HCT116 (cell line): Measurements from ENCODE around the gene CARMIL1. TPM values are rescaled to one million over a fixed set of nuclear protein-coding genes. Genes with fewer than 3 reads are reported as not detected.
A peak's percentile ranks its signal among the peaks of the same experiment; 100 is the strongest.

Source experiments
- ATAC-seq: fragments of 200-7000 bp; cut with Tn5 transposase; 2 replicates; pipeline ENCODE4 v1.9.1; 2020; ENCODE audit warnings: mild to moderate bottlenecking, moderate library complexity
- BruUV-seq: library from RNA; stranded (reverse); fragments of 400-500 nt; replicated peaks from 2 replicates; lab custom pipeline; 2021; lab: Mats Ljungman, UMichigan
- CTCF ChIA-PET: fragments of 300-600 bp; sonication (Branson Sonifier 250); formaldehyde crosslinking; loops from one replicate; lab custom pipeline; 2021; ENCODE audit warnings: antibody characterized with exemption; lab: Charles Lee
- POLR2A ChIA-PET: fragments of 300-600, 350-600 bp; sonication (Branson Sonifier 250); formaldehyde crosslinking; loops from one replicate; lab custom pipeline; 2021; ENCODE audit warnings: antibody characterized with exemption; lab: Charles Lee
- RAD21 ChIA-PET, 2 experiments: fragments of 300-600 bp; sonication (Branson Sonifier 250); formaldehyde crosslinking; loops; one replicate each; lab custom pipeline; 2023; ENCODE audit warnings: low total read pairs in 2 of 2; ENCODE audit not compliant: uncharacterized antibody in 2 of 2, unreplicated experiment in 2 of 2, low non-redundant PET in 1 of 2; lab: Charles Lee
- DNase-seq: peaks from one replicate; pipeline ENCODE4 v3.0.0-alpha.2; 2010; ENCODE audit warnings: low read depth, low spot score
- H2AFZ ChIP-seq: fragments of 200-600 bp; shearing (Covaris generic), sonication (generic); 2 replicates; pipeline ENCODE4 v1.6.1; 2017; ENCODE audit warnings: low read depth, mixed run types, mixed read lengths, antibody characterized with exemption, low read length; ENCODE audit not compliant: poor library complexity, severe bottlenecking
- H3K27ac ChIP-seq: 2 replicates; pipeline ENCODE4 v1.5.1; 2012; ENCODE audit warnings: low read depth, low read length
- H3K27me3 ChIP-seq: fragments of 200-600 bp; sonication (generic); 2 replicates; pipeline ENCODE4 v1.6.1; 2016; ENCODE audit warnings: mixed run types, low read length, mixed read lengths; ENCODE audit not compliant: insufficient read depth
- H3K36me3 ChIP-seq, 2 experiments: fragments of 200-500 bp in 1 of 2; fragments of 200-600 bp in 1 of 2; sonication (Bioruptor generic) in 1 of 2; sonication (generic) in 1 of 2; 2 replicates each; pipeline versions ENCODE4 v1.5.1 to v1.6.1; 2014 to 2016; ENCODE audit warnings: low read length in 2 of 2, inconsistent platforms in 1 of 2, mixed read lengths in 1 of 2, mixed run types in 1 of 2; ENCODE audit not compliant: insufficient read depth in 2 of 2, control insufficient read depth in 1 of 2
- H3K4me1 ChIP-seq, 2 experiments: fragments of 200-600 bp in 1 of 2; sonication (generic) in 1 of 2; 2 replicates each; pipeline versions ENCODE4 v1.5.1 to v1.6.1; 2012 to 2017; ENCODE audit warnings: low read length in 2 of 2, inconsistent platforms in 1 of 2, mild to moderate bottlenecking in 1 of 2, mixed read lengths in 1 of 2, mixed run types in 1 of 2, moderate library complexity in 1 of 2; ENCODE audit not compliant: insufficient read depth in 2 of 2, control insufficient read depth in 1 of 2
- H3K4me2 ChIP-seq: fragments of 200-600 bp; sonication (generic); 2 replicates; pipeline ENCODE4 v1.6.1; 2017; ENCODE audit warnings: mixed run types, low read length, mixed read lengths
- H3K4me3 ChIP-seq, 2 experiments: fragments of 200-600 bp in 1 of 2; sonication (generic) in 1 of 2; replicated peaks in 1 of 2; 2 replicates each; pipeline ENCODE4 v1.5.1; 2011 to 2016; ENCODE audit warnings: low read length in 2 of 2, control low read depth in 1 of 2, low read depth in 1 of 2, mild to moderate bottlenecking in 1 of 2, mixed read lengths in 1 of 2, mixed run types in 1 of 2
- H3K79me2 ChIP-seq: fragments of 200-600 bp; sonication (generic); 2 replicates; pipeline ENCODE4 v1.6.1; 2017; ENCODE audit warnings: mild to moderate bottlenecking, mixed run types, low read length, moderate library complexity, mixed read lengths; ENCODE audit not compliant: insufficient read depth
- H3K9ac ChIP-seq: fragments of 200-600 bp; sonication (generic); 2 replicates; pipeline ENCODE4 v1.6.1; 2016; ENCODE audit warnings: low read length, mixed read lengths
- H3K9me2 ChIP-seq: fragments of 200-600 bp; sonication (generic), shearing (Covaris generic); 2 replicates; pipeline ENCODE4 v1.6.1; 2017; ENCODE audit warnings: mixed run types, mild to moderate bottlenecking, moderate library complexity; ENCODE audit not compliant: insufficient read depth
- H3K9me3 ChIP-seq, 2 experiments: fragments of 200-500 bp in 1 of 2; fragments of 200-600 bp in 1 of 2; sonication (Bioruptor generic) in 1 of 2; sonication (generic) in 1 of 2; 2 replicates each; pipeline ENCODE4 v1.6.1; 2014 to 2017; ENCODE audit warnings: low read length in 2 of 2, mixed read lengths in 2 of 2, inconsistent platforms in 1 of 2, low read depth in 1 of 2, mild to moderate bottlenecking in 1 of 2, mixed run types in 1 of 2, moderate library complexity in 1 of 2; ENCODE audit not compliant: control insufficient read depth in 1 of 2, insufficient read depth in 1 of 2
- H4K20me1 ChIP-seq: fragments of 200-600 bp; sonication (generic), shearing (Covaris generic); 2 replicates; pipeline ENCODE4 v1.6.1; 2017; ENCODE audit warnings: mixed run types, mild to moderate bottlenecking, moderate library complexity; ENCODE audit not compliant: insufficient read depth
- CEBPB ChIP-seq: IDR thresholded peaks from 2 replicates; pipeline ENCODE4 v1.6.1; 2012; ENCODE audit warnings: low read depth
- JUND ChIP-seq: IDR thresholded peaks from 2 replicates; pipeline ENCODE4 v1.6.1; 2012
- POLR2A ChIP-seq: IDR thresholded peaks from 2 replicates; pipeline ENCODE4 v1.7.0; 2011; ENCODE audit warnings: borderline replicate concordance; ENCODE audit not compliant: insufficient read depth, insufficient read length; ENCODE audit errors: extremely low read depth
- POLR2AphosphoS5 ChIP-seq: IDR thresholded peaks from 2 replicates; pipeline ENCODE4 v1.6.1; 2011; ENCODE audit warnings: mild to moderate bottlenecking, low read depth, low read length, moderate library complexity
- SP1 ChIP-seq: IDR thresholded peaks from 2 replicates; pipeline ENCODE4 v1.6.1; 2012; ENCODE audit warnings: low read depth
- SRF ChIP-seq: IDR thresholded peaks from 2 replicates; pipeline ENCODE4 v1.6.1; 2012; ENCODE audit warnings: low read depth
- YY1 ChIP-seq: IDR thresholded peaks from 2 replicates; pipeline ENCODE4 v1.6.1; 2011; ENCODE audit warnings: low read length, low read depth, moderate library complexity, mild to moderate bottlenecking; ENCODE audit not compliant: insufficient replicate concordance; ENCODE audit errors: extremely low read depth
- ZFX ChIP-seq: fragments of 450-650 bp; IDR thresholded peaks from 2 replicates; pipeline ENCODE4 v1.6.1; 2017
- intact Hi-C: fragments of 100-400 bp; cut with micrococcal nuclease; formaldehyde crosslinking; loops from 2 replicates; pipeline ENCODE4 v1.10.0; 2022
- total RNA-seq: library from RNA; stranded (reverse); gene quantifications from one replicate; pipeline ENCODE4 v1.2.1, GENCODE V29; 2021; ENCODE audit not compliant: unreplicated experiment
- TF ChIP-seq, protein P1 (sequence below): IDR thresholded peaks from 2 replicates; pipeline ENCODE4 v1.6.1; 2012
- TF ChIP-seq, protein P2 (sequence below): IDR thresholded peaks from 2 replicates; pipeline ENCODE4 v1.6.1; 2011; ENCODE audit warnings: mild to moderate bottlenecking, low read length, moderate library complexity; ENCODE audit not compliant: insufficient replicate concordance; ENCODE audit errors: extremely low read depth
- TF ChIP-seq, protein P3 (sequence below), 3 experiments: fragments of 200-600 bp in 1 of 3; sonication (generic) in 1 of 3; IDR thresholded peaks in 2 of 3; conservative IDR thresholded peaks in 1 of 3; 2 replicates each; pipeline ENCODE4 v1.5.1; 2012 to 2017; ENCODE audit warnings: low read depth in 2 of 3, low read length in 2 of 3, antibody characterized with exemption in 1 of 3, borderline replicate concordance in 1 of 3, control low read depth in 1 of 3, mild to moderate bottlenecking in 1 of 3, mixed read lengths in 1 of 3, mixed run types in 1 of 3, moderate library complexity in 1 of 3; ENCODE audit not compliant: insufficient read depth in 1 of 3

CARMIL1 gene
- total RNA-seq, 1 experiment from 2014 or later = 21.7 TPM

- no peak for ATAC-seq
- no peak overlapping the region for H2AFZ ChIP-seq
- TSS peak; percentile 45 for BruUV-seq
- peaks cover 37% of the 10 kb centered on the region; the same call in 1 of the 2 replicates for H3K79me2 ChIP-seq
- H3K9me2 ChIP-seq = no peaks in the 10 kb centered on the region
- peaks cover 13 to 24% of the 10 kb centered on the region in 2 experiments for H3K4me1 ChIP-seq
- peak overlapping the region; percentile 74 for H3K9ac ChIP-seq
- peak overlapping the region; percentile 65; the same call in 1 of the 2 replicates for H3K27ac ChIP-seq
- TF ChIP-seq JUND (no peak), POLR2AphosphoS5 (no peak), CEBPB (no peak)
- TF ChIP-seq, protein P1, sequence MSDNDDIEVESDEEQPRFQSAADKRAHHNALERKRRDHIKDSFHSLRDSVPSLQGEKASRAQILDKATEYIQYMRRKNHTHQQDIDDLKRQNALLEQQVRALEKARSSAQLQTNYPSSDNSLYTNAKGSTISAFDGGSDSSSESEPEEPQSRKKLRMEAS = no peak
- no peaks in the 10 kb centered on the region for H3K27me3 ChIP-seq
- no peak for DNase-seq
- ChIA-PET RAD21 (interaction anchor here in 1 of 2 experiments (0.5 kb wide), 1 partner anchor 209 kb away, joined by 3 read pairs; no protein-coding TSS in a partner anchor), POLR2A (interaction anchor here (0.7 kb wide), 1 partner anchor 240 kb away, joined by 3 read pairs; no protein-coding TSS in a partner anchor), CTCF (interaction anchor here (1.3 to 4.1 kb wide), 3 partner anchors 15 to 277 kb away, joined by 5 to 44 read pairs (median 24); no protein-coding TSS in a partner anchor)
- no peaks in the 10 kb centered on the region for H4K20me1 ChIP-seq
- peak overlapping the region; percentile 98 for H3K4me2 ChIP-seq
- no peaks in the 10 kb centered on the region for H3K36me3 ChIP-seq
- peak overlapping the region; percentile 72 to 87 for H3K4me3 ChIP-seq
- intact Hi-C loops = no loop called here
- no peaks in the 10 kb centered on the region for H3K9me3 ChIP-seq
Observed at GRCh38 chr6:25280344-25281074, 1.3 kb downstream of the CARMIL1 start.

DNA sequence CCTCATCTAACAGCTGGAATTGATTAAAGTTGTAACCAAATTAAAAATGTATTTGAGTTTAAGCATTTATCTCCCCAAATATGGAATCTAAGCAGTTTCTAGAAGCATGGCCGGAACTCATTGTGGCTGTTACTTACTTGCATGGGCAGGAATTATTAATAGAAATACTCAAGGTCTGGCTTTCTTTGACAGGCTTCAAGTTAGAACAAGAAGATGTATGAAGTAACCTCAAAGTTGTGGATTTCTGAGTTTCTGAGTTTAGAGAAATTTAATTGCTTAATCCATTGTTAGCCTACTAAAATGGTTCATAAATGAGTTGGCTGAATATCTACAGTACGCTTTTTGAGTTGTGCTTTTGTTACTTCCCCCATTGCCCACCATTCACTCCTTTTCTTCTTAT, 7.7 kb downstream of the CARMIL1 start:
- POLR2A ChIA-PET = no interaction called here

More for the DNA sequence above, 7.7 kb downstream of the CARMIL1 start:
- no peak overlapping the region for H3K4me2 ChIP-seq
- DNase-seq = no peak
- no peak overlapping the region for H3K27ac ChIP-seq
- intact Hi-C loops = no loop called here
- no peak overlapping the region for H2AFZ ChIP-seq
- RAD21 ChIA-PET = no interaction called here
- no peak overlapping the region for H3K4me3 ChIP-seq
- no peak for ATAC-seq
- no peaks in the 10 kb centered on the region for H3K9me2 ChIP-seq
- CTCF ChIA-PET = interaction anchor here (0.7 kb wide), 1 partner anchor 21 kb away, joined by 3 read pairs; no protein-coding TSS in a partner anchor
- H3K9ac ChIP-seq = no peak overlapping the region
- H3K36me3 ChIP-seq = no peaks in the 10 kb centered on the region
- H4K20me1 ChIP-seq = no peaks in the 10 kb centered on the region
- H3K9me3 ChIP-seq = no peaks in the 10 kb centered on the region
- BruUV-seq = no TSS peak
- no peaks in the 10 kb centered on the region for H3K27me3 ChIP-seq
- no peak for TF ChIP-seq CEBPB
- no peak for TF ChIP-seq SRF
- TF ChIP-seq, protein P2, sequence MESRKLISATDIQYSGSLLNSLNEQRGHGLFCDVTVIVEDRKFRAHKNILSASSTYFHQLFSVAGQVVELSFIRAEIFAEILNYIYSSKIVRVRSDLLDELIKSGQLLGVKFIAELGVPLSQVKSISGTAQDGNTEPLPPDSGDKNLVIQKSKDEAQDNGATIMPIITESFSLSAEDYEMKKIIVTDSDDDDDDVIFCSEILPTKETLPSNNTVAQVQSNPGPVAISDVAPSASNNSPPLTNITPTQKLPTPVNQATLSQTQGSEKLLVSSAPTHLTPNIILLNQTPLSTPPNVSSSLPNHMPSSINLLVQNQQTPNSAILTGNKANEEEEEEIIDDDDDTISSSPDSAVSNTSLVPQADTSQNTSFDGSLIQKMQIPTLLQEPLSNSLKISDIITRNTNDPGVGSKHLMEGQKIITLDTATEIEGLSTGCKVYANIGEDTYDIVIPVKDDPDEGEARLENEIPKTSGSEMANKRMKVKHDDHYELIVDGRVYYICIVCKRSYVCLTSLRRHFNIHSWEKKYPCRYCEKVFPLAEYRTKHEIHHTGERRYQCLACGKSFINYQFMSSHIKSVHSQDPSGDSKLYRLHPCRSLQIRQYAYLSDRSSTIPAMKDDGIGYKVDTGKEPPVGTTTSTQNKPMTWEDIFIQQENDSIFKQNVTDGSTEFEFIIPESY = no peak
- TF ChIP-seq, protein P3, sequence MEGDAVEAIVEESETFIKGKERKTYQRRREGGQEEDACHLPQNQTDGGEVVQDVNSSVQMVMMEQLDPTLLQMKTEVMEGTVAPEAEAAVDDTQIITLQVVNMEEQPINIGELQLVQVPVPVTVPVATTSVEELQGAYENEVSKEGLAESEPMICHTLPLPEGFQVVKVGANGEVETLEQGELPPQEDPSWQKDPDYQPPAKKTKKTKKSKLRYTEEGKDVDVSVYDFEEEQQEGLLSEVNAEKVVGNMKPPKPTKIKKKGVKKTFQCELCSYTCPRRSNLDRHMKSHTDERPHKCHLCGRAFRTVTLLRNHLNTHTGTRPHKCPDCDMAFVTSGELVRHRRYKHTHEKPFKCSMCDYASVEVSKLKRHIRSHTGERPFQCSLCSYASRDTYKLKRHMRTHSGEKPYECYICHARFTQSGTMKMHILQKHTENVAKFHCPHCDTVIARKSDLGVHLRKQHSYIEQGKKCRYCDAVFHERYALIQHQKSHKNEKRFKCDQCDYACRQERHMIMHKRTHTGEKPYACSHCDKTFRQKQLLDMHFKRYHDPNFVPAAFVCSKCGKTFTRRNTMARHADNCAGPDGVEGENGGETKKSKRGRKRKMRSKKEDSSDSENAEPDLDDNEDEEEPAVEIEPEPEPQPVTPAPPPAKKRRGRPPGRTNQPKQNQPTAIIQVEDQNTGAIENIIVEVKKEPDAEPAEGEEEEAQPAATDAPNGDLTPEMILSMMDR (IDR thresholded peaks at IDR 0.05 in 2 of 3, conservative IDR thresholded peaks at IDR 0.05 in 1 of 3; ENCODE audit: borderline replicate concordance in 1 of 3, insufficient read depth in 1 of 3, low read depth in 2 of 3, low read length in 2 of 3) = no peak
- TF ChIP-seq SP1 = no peak
- no peak for TF ChIP-seq ZFX
- no peak for TF ChIP-seq POLR2A
- TF ChIP-seq JUND = no peak
- TF ChIP-seq POLR2AphosphoS5 = no peak
- no peak for TF ChIP-seq YY1
- TF ChIP-seq, all 23 proteins: peak for 0
- Histone ChIP-seq H3K4me1 (no peaks in the 10 kb centered on the region), H3K79me2 (peaks cover 52% of the 10 kb centered on the region)
